ENCODE data around the gene PDLIM1. TPM values are rescaled to one million over a fixed set of nuclear protein-coding genes. Genes with fewer than 3 reads are reported as not detected.

The PDLIM1 gene
- total RNA-seq, 1 experiment from 2014 or later: 183 TPM

- no TSS peak for BruUV-seq (replicated peaks)
- H3K36me3 ChIP-seq (ENCODE audit: control insufficient read depth, insufficient read depth, low read length): no peaks in the 10 kb centered on the region
- no peak for TF ChIP-seq TCF7L2 (IDR thresholded peaks at IDR 0.05; ENCODE audit: low read depth, low read length)
- TF ChIP-seq CTCF (IDR thresholded peaks at IDR 0.05): no peak
- no peak for TF ChIP-seq POLR2AphosphoS5 (IDR thresholded peaks at IDR 0.05; ENCODE audit: low read depth, low read length)
- TF ChIP-seq SIN3A (IDR thresholded peaks at IDR 0.05; ENCODE audit: borderline replicate concordance, insufficient read depth, low read depth, low read length): no peak
- TF ChIP-seq REST (IDR thresholded peaks at IDR 0.05; ENCODE audit: insufficient read depth in 1 of 2, low read depth in 2 of 2, low read length in 1 of 2): no peak
- H3K4me1 ChIP-seq (ENCODE audit: control insufficient read depth, insufficient read depth, low read length): peaks cover 3% of the 10 kb centered on the region; the same call in 1 of the 2 replicates
- DNase-seq (ENCODE audit: low read depth, low spot score) (no peak), ATAC-seq (no peak)
- H3K27me3 ChIP-seq (ENCODE audit: control insufficient read depth, insufficient read depth, low read length): no peaks in the 10 kb centered on the region
- H3K9me3 ChIP-seq (ENCODE audit: control insufficient read depth, insufficient read depth, low read depth, low read length): no peaks in the 10 kb centered on the region
- H3K4me3 ChIP-seq (ENCODE audit: low read depth in 2 of 2, low read length in 2 of 2): no peak overlapping the region
- in situ Hi-C loops (cut with HindIII; ENCODE audit: low pct_unique_long_range_greater_than_20kb, low sequenced_read_pairs) (no loop called here), intact Hi-C loops (cut with micrococcal nuclease; ENCODE audit: unreplicated experiment) (no loop called here)
- ChIA-PET CTCF (no interaction called here), POLR2A (interaction anchor here (0.6 kb wide), 1 partner anchor 303 kb away, joined by 3 read pairs; no protein-coding TSS in a partner anchor)
- no peak overlapping the region for H3K27ac ChIP-seq (ENCODE audit: low read length)
These were observed 45.3 kb upstream of the PDLIM1 start for GRCh38 chr10:95335933-95336699.

GRCh38 chr10:95334805-95335144 is 44.0 kb upstream of the PDLIM1 start:
- no peaks in the 10 kb centered on the region for H3K9me3 ChIP-seq (ENCODE audit: control insufficient read depth, insufficient read depth, low read depth, low read length)
- H3K27ac ChIP-seq (ENCODE audit: low read length): no peak overlapping the region
- H3K4me1 ChIP-seq (ENCODE audit: control insufficient read depth, insufficient read depth, low read length): peaks cover 3% of the 10 kb centered on the region; the same call in 1 of the 2 replicates
- intact Hi-C loops (cut with micrococcal nuclease; ENCODE audit: unreplicated experiment): no loop called here
- H3K36me3 ChIP-seq (ENCODE audit: control insufficient read depth, insufficient read depth, low read length): no peaks in the 10 kb centered on the region
- CTCF ChIA-PET: no interaction called here
- H3K27me3 ChIP-seq (ENCODE audit: control insufficient read depth, insufficient read depth, low read length): no peaks in the 10 kb centered on the region
- ATAC-seq (peak; percentile 18; the same call in 1 of the 2 replicates), DNase-seq (ENCODE audit: low read depth, low spot score) (no peak)
- in situ Hi-C loops (cut with HindIII; ENCODE audit: low pct_unique_long_range_greater_than_20kb, low sequenced_read_pairs): no loop called here
- TF ChIP-seq TCF7L2 (IDR thresholded peaks at IDR 0.05; ENCODE audit: low read depth, low read length) (no peak), REST (IDR thresholded peaks at IDR 0.05; ENCODE audit: insufficient read depth in 1 of 2, low read depth in 2 of 2, low read length in 1 of 2) (no peak), POLR2AphosphoS5 (IDR thresholded peaks at IDR 0.05; ENCODE audit: low read depth, low read length) (no peak), SIN3A (IDR thresholded peaks at IDR 0.05; ENCODE audit: borderline replicate concordance, insufficient read depth, low read depth, low read length) (no peak), CTCF (IDR thresholded peaks at IDR 0.05) (no peak)
- no TSS peak for BruUV-seq (replicated peaks)
- POLR2A ChIA-PET: no interaction called here
- H3K4me3 ChIP-seq (ENCODE audit: low read depth in 2 of 2, low read length in 2 of 2): no peak overlapping the region

Data from Panc1 (cell line).